Activated T-cell treated with anti-CD3 and anti-CD28 coated beads for 1 hour (primary cell): ENCODE measurements around the gene ADNP.

Experiments used
- DNase-seq: peaks from one replicate; pipeline ENCODE4 v3.0.0-alpha.2; 2020; ENCODE audit warnings: low read depth

ADNP gene

GRCh38 chr20:50848846-50849673 lies 82.2 kb downstream of the ADNP start:
- no peak for DNase-seq

GRCh38 chr20:50848341-50848808 lies 82.9 kb downstream of the ADNP start:
- no peak for DNase-seq

GRCh38 chr20:50845566-50846215 lies 85.5 kb downstream of the ADNP start:
- no peak for DNase-seq

- DNase-seq: peak; percentile 30
Measured at GRCh38 chr20:50844430-50845100, 86.7 kb downstream of the ADNP start.

GRCh38 chr20:50843331-50844276 lies 87.6 kb downstream of the ADNP start:
- DNase-seq: no peak

GRCh38 chr20:50842821-50843220 lies 88.4 kb downstream of the ADNP start:
- no peak for DNase-seq
